ENCODE data around the gene SLC52A1.
"Not testable (repeated sequence)": the region's sequence is repeated elsewhere in the genome, so short reads cannot be mapped to it uniquely, and the experiment has no call there.

The SLC52A1 gene

GRCh38 chr17:5031365-5032082, 3.7 kb downstream of the SLC52A1 start:
- peak; percentile 60 to 76 (median 66) for DNase-seq (ENCODE audit: low read depth in 3 of 3, low spot score in 1 of 3)

- not testable (repeated sequence) for DNase-seq (ENCODE audit: low read depth in 3 of 3, low spot score in 1 of 3)
Measured at GRCh38 chr17:5030168-5030567, 5.1 kb downstream of the SLC52A1 start.

GRCh38 chr17:5027916-5028315, 7.3 kb downstream of the SLC52A1 start:
- DNase-seq (ENCODE audit: low read depth in 3 of 3, low spot score in 1 of 3), result no peak

- no peak for DNase-seq (ENCODE audit: low read depth in 3 of 3, low spot score in 1 of 3)
Measured at GRCh38 chr17:5027299-5027698, 7.9 kb downstream of the SLC52A1 start.

- DNase-seq (ENCODE audit: low read depth in 3 of 3, low spot score in 1 of 3), result no peak
Measured at GRCh38 chr17:5024604-5025003, 10.6 kb downstream of the SLC52A1 start.

- DNase-seq (ENCODE audit: low read depth in 3 of 3, low spot score in 1 of 3), result no peak
Measured at GRCh38 chr17:5023588-5024147, 11.6 kb downstream of the SLC52A1 start.

GRCh38 chr17:5022171-5022711, 13.0 kb downstream of the SLC52A1 start:
- no peak for DNase-seq (ENCODE audit: low read depth in 3 of 3, low spot score in 1 of 3)

- no peak for DNase-seq (ENCODE audit: low read depth in 3 of 3, low spot score in 1 of 3)
Measured at GRCh38 chr17:5020502-5021023, 14.7 kb downstream of the SLC52A1 start.

- DNase-seq (ENCODE audit: low read depth in 3 of 3, low spot score in 1 of 3), result no peak
Measured at GRCh38 chr17:5019475-5019956, 15.7 kb downstream of the SLC52A1 start.

GRCh38 chr17:5014357-5014756, 20.9 kb downstream of the SLC52A1 start:
- DNase-seq (ENCODE audit: low read depth in 3 of 3, low spot score in 1 of 3), result no peak

GRCh38 chr17:5011928-5012327, 23.3 kb downstream of the SLC52A1 start:
- no peak for DNase-seq (ENCODE audit: low read depth in 3 of 3, low spot score in 1 of 3)

GRCh38 chr17:5003214-5003867, 31.9 kb downstream of the SLC52A1 start:
- no peak for DNase-seq (ENCODE audit: low read depth in 3 of 3, low spot score in 1 of 3)

- DNase-seq (ENCODE audit: low read depth in 3 of 3, low spot score in 1 of 3), result no peak
Measured at GRCh38 chr17:5002121-5002788, 33.0 kb downstream of the SLC52A1 start.

- no peak for DNase-seq (ENCODE audit: low read depth in 3 of 3, low spot score in 1 of 3)
Measured at GRCh38 chr17:5000237-5000639, 35.0 kb downstream of the SLC52A1 start.

GRCh38 chr17:4999430-5000093, 35.7 kb downstream of the SLC52A1 start:
- no peak for DNase-seq (ENCODE audit: low read depth in 3 of 3, low spot score in 1 of 3)

GRCh38 chr17:4998732-4999429, 36.3 kb downstream of the SLC52A1 start:
- DNase-seq (ENCODE audit: low read depth in 3 of 3, low spot score in 1 of 3), result no peak

- no peak for DNase-seq (ENCODE audit: low read depth in 3 of 3, low spot score in 1 of 3)
Measured at GRCh38 chr17:4998027-4998731, 37.0 kb downstream of the SLC52A1 start.

GRCh38 chr17:4997302-4998026, 37.8 kb downstream of the SLC52A1 start, which contains the start of the genes INCA1 and KIF1C:
TSS of gene INCA1 (minus strand) at chr17:4997522. CDS start at chr17:4994437, 3,085 bp downstream.
TSS of gene KIF1C (plus strand) at chr17:4997950. CDS start at chr17:5000247, 2,297 bp downstream.
- peak; percentile 79 to 85 (median 82) for DNase-seq (ENCODE audit: low read depth in 3 of 3, low spot score in 1 of 3)
